Endothelial cell of umbilical vein (primary cell): ENCODE measurements around the gene NTF3. TPM values are rescaled to one million over a fixed set of nuclear protein-coding genes. Genes with fewer than 3 reads are reported as not detected.

Experiments used
- BruUV-seq: library from RNA; stranded (reverse); fragments of 400-500 nt; replicated peaks from 2 replicates; lab custom pipeline; 2021; lab: Mats Ljungman, UMichigan
- CTCF ChIA-PET: fragments of 300-600, 350-600 bp; sonication (Branson Sonifier 250); formaldehyde crosslinking; loops from one replicate; lab custom pipeline; 2021; ENCODE audit warnings: antibody characterized with exemption, inconsistent platforms; lab: Charles Lee
- POLR2A ChIA-PET: fragments of 300-600, 350-600 bp; sonication (Branson Sonifier 250); formaldehyde crosslinking; loops from one replicate; lab custom pipeline; 2021; ENCODE audit warnings: antibody characterized with exemption, inconsistent platforms; lab: Charles Lee
- DNase-seq: peaks from one replicate; pipeline ENCODE4 v3.0.0-alpha.2; 2011; ENCODE audit warnings: low read depth, low spot score
- FAIRE-seq: peaks from 2 replicates; lab custom pipeline; 2011; peaks lifted over from hg19 to GRCh38; lab: Jason Lieb, UNC
- H2AFZ ChIP-seq: 2 replicates; pipeline ENCODE4 v1.6.0; 2012; ENCODE audit warnings: low read depth, low read length, control low read depth, inconsistent platforms
- H3K27ac ChIP-seq: 2 replicates; pipeline ENCODE4 v1.5.1; 2011; ENCODE audit warnings: low read depth, mild to moderate bottlenecking, control low read depth, low read length, moderate library complexity; ENCODE audit not compliant: insufficient read depth
- H3K27me3 ChIP-seq, 2 experiments: 2 replicates each; pipeline versions ENCODE4 v1.6.0 to v1.6.1; 2011; ENCODE audit warnings: low read length in 2 of 2, mixed read lengths in 1 of 2; ENCODE audit not compliant: control insufficient read depth in 2 of 2, insufficient read depth in 2 of 2
- H3K36me3 ChIP-seq, 2 experiments: 2 replicates in 1 of 2; 3 replicates in 1 of 2; pipeline ENCODE4 v1.5.1; 2011; ENCODE audit warnings: low read length in 2 of 2, mild to moderate bottlenecking in 1 of 2, moderate library complexity in 1 of 2; ENCODE audit not compliant: control insufficient read depth in 2 of 2, insufficient read depth in 2 of 2; ENCODE audit errors: extremely low read depth in 1 of 2
- H3K4me1 ChIP-seq: 3 replicates; pipeline ENCODE4 v1.5.1; 2011; ENCODE audit warnings: mild to moderate bottlenecking, low read length; ENCODE audit not compliant: control insufficient read depth, insufficient read depth; ENCODE audit errors: extremely low read depth
- H3K4me2 ChIP-seq: 2 replicates; pipeline ENCODE4 v1.6.1; 2011; ENCODE audit warnings: low read length, control low read depth, mixed read lengths; ENCODE audit not compliant: insufficient read depth
- H3K4me3 ChIP-seq, 3 experiments: fragments of 200-600 bp in 1 of 3; sonication (generic), shearing (Covaris generic) in 1 of 3; replicated peaks in 1 of 3; 2 replicates each; pipeline ENCODE4 v1.5.1; 2011 to 2016; ENCODE audit warnings: control low read depth in 3 of 3, low read length in 3 of 3, mild to moderate bottlenecking in 2 of 3, inconsistent platforms in 1 of 3, low read depth in 1 of 3, moderate library complexity in 1 of 3; ENCODE audit not compliant: insufficient read depth in 1 of 3
- H3K79me2 ChIP-seq: 2 replicates; pipeline ENCODE4 v1.6.0; 2012; ENCODE audit warnings: low read length, inconsistent platforms; ENCODE audit not compliant: control insufficient read depth, insufficient read depth
- H3K9ac ChIP-seq: replicated peaks from 2 replicates; pipeline ENCODE3; 2011; ENCODE audit warnings: low read length, control low read depth; ENCODE audit not compliant: insufficient read depth; ENCODE audit errors: extremely low read depth
- H3K9me1 ChIP-seq: replicated peaks from 3 replicates; pipeline ENCODE4 v1.6.0; 2011; ENCODE audit warnings: mild to moderate bottlenecking, low read length; ENCODE audit not compliant: control insufficient read depth, insufficient read depth; ENCODE audit errors: extremely low read depth
- H3K9me3 ChIP-seq: replicated peaks from 2 replicates; pipeline ENCODE4 v1.5.1; 2012; ENCODE audit warnings: low read length, inconsistent platforms; ENCODE audit not compliant: control insufficient read depth, insufficient read depth
- H4K20me1 ChIP-seq: replicated peaks from 2 replicates; pipeline ENCODE3; 2011; ENCODE audit warnings: mild to moderate bottlenecking, low read length; ENCODE audit not compliant: control insufficient read depth, insufficient read depth; ENCODE audit errors: extremely low read depth
- CTCF ChIP-seq, 2 donors: IDR thresholded peaks; 1 replicate in 1 of 2; 2 replicates in 1 of 2; pipeline ENCODE4 v1.5.1; 2011; ENCODE audit warnings: low read length in 2 of 2, mild to moderate bottlenecking in 2 of 2, moderate library complexity in 2 of 2, control low read depth in 1 of 2, inconsistent platforms in 1 of 2, low read depth in 1 of 2; ENCODE audit not compliant: insufficient read depth in 1 of 2; ENCODE audit errors: extremely low read depth in 1 of 2
- EZH2 ChIP-seq: IDR thresholded peaks from 2 replicates; pipeline ENCODE4 v1.6.1; 2012; ENCODE audit warnings: borderline replicate concordance, low read depth, mild to moderate bottlenecking, moderate library complexity, low read length, inconsistent platforms; ENCODE audit not compliant: severe bottlenecking
- FOS ChIP-seq: IDR thresholded peaks from 2 replicates; pipeline ENCODE4 v1.6.1; 2011; ENCODE audit warnings: mild to moderate bottlenecking, low read length, moderate library complexity, borderline replicate concordance; ENCODE audit not compliant: insufficient read depth
- GATA2 ChIP-seq: IDR thresholded peaks from 2 replicates; pipeline ENCODE4 v1.7.0; 2011; ENCODE audit warnings: low read depth, mild to moderate bottlenecking, moderate library complexity, mixed read lengths, low read length; ENCODE audit not compliant: insufficient read length, insufficient read depth
- JUN ChIP-seq: IDR thresholded peaks from 2 replicates; pipeline ENCODE4 v1.6.1; 2011; ENCODE audit warnings: borderline replicate concordance, low read depth; ENCODE audit not compliant: insufficient read length, insufficient read depth
- MYC ChIP-seq: IDR thresholded peaks from one replicate; pipeline ENCODE4 v1.6.1; 2011; ENCODE audit warnings: mild to moderate bottlenecking, low read depth, low read length
- POLR2A ChIP-seq: IDR thresholded peaks from 2 replicates; pipeline ENCODE4 v1.6.1; 2012; ENCODE audit warnings: low read depth, mild to moderate bottlenecking, control low read depth, low read length
- POLR2AphosphoS5 ChIP-seq: IDR thresholded peaks from 2 replicates; pipeline ENCODE4 v1.6.1; 2012; ENCODE audit warnings: low read depth, mild to moderate bottlenecking, control low read depth, low read length, moderate library complexity; ENCODE audit not compliant: insufficient read depth
- dilution Hi-C: fragments of 300-500 bp; cut with MboI; formaldehyde crosslinking; loops from one replicate; pipeline ENCODE4 v1.15.0; 2019; ENCODE audit warnings: low sequenced_read_pairs; ENCODE audit not compliant: extremely low pct_ligation_motif_present
- intact Hi-C: fragments of 100-400 bp; cut with micrococcal nuclease; formaldehyde crosslinking; loops from one replicate; pipeline ENCODE4 v1.10.0; 2022
- polyA plus RNA-seq, 4 experiments: library from polyadenylated mRNA; depleted of rRNA in 3 of 4; stranded (reverse) in 3 of 4; unstranded in 1 of 4; fragments of >200 nt; gene quantifications; 2 replicates each; pipeline versions ENCODE4 v1.2.1 to v1.2.3, GENCODE V29; 2011 to 2012; ENCODE audit warnings: missing spikeins in 1 of 4
- total RNA-seq: library from RNA; stranded (reverse); gene quantifications from 2 replicates; pipeline ENCODE4 v1.2.3, GENCODE V29; 2021
- TF ChIP-seq, protein P1 (sequence below): IDR thresholded peaks from 2 replicates; pipeline ENCODE4 v1.6.1; 2011; ENCODE audit not compliant: insufficient read depth, insufficient read length

Gene NTF3
- total and polyA plus RNA-seq, 2 donors (not counting 3 experiments of a cell fraction or from before 2014, with no cell fraction given) = not detected

GRCh38 chr12:5506295-5506694 is 74.4 kb downstream of the NTF3 start:
- no peak overlapping the region for H3K27ac ChIP-seq
- no peaks in the 10 kb centered on the region for H3K79me2 ChIP-seq
- ChIA-PET CTCF (interaction anchor here (1.1 to 1.3 kb wide), 2 partner anchors 11 to 37 kb away, joined by 3 read pairs; no protein-coding TSS in a partner anchor), POLR2A (no interaction called here)
- TF ChIP-seq EZH2 (no peak), POLR2AphosphoS5 (no peak), GATA2 (no peak), MYC (no peak), POLR2A (no peak), JUN (no peak), FOS (no peak), CTCF (IDR thresholded peaks at IDR 0.05; ENCODE audit: extremely low read depth in 1 of 2, insufficient read depth in 1 of 2, low read depth in 1 of 2, low read length in 2 of 2) (no peak)
- TF ChIP-seq, protein P1, sequence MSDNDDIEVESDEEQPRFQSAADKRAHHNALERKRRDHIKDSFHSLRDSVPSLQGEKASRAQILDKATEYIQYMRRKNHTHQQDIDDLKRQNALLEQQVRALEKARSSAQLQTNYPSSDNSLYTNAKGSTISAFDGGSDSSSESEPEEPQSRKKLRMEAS = no peak
- intact Hi-C loops = no loop called here
- no peaks in the 10 kb centered on the region for H3K9me1 ChIP-seq
- no peak overlapping the region for H3K4me2 ChIP-seq
- BruUV-seq = no TSS peak
- no peak overlapping the region for H3K9ac ChIP-seq
- no peaks in the 10 kb centered on the region for H3K9me3 ChIP-seq
- H4K20me1 ChIP-seq = no peaks in the 10 kb centered on the region
- H3K27me3 ChIP-seq = peaks cover 10 to 13% of the 10 kb centered on the region in 2 experiments
- H3K4me1 ChIP-seq = no peaks in the 10 kb centered on the region
- no peak overlapping the region for H3K4me3 ChIP-seq
- FAIRE-seq = no peak
- no peaks in the 10 kb centered on the region for H3K36me3 ChIP-seq
- dilution Hi-C loops = no loop called here
- no peak overlapping the region for H2AFZ ChIP-seq
- DNase-seq = no peak
